ENCODE results near the gene TPST2. TPM values are rescaled to one million over a fixed set of nuclear protein-coding genes. Genes with fewer than 3 reads are reported as not detected.
A peak's percentile ranks its signal among the peaks of the same experiment; 100 is the strongest.

The TPST2 gene
- total RNA-seq, 1 donor from 2014 or later = 26.2 TPM

DNA sequence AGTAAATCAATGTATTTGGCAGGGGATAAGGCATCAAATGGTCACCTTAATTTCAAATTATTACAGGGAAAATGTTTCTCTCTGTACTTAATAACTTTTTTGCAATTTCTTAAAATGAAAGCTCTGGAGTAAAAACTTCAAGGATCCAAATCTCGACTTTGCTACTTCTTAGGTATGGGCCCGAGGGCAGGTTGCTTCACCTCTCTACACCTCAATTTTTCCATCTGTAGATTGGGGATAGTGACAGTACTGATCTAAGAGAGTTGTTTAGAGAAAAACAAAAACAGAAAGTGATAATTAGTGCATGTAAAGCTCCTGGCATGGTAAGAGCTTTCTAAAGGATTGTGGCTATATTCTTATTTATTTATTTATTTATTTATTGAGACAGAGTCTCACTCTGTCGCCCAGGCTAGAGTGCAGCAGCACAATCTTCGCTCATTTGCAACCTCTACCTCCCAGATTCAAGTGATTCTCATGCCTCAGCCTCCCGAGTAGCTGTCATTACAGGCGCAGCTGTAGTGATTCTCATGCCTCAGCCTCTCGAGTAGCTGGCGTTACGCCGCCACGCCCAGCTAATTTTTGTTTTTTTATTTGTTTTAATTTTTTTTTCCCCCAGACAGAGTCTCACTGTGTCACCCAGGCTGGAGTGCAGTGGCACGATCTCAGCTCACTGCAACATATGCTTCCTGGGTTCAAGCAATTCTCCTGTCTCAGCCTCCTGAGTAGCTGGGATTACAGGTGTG, 75.3 kb downstream of the TPST2 start:
- TF ChIP-seq CTCF (IDR thresholded peaks at IDR 0.05; ENCODE audit: insufficient read depth, low read length, poor library complexity, severe bottlenecking) = no peak
- no peaks in the 10 kb centered on the region for H3K27me3 ChIP-seq (ENCODE audit: control insufficient read depth, insufficient read depth, low read length)
- no peaks in the 10 kb centered on the region for H3K36me3 ChIP-seq (ENCODE audit: control insufficient read depth, insufficient read depth, low read length)
- no peak for DNase-seq (ENCODE audit: low read depth)
- H3K4me3 ChIP-seq (ENCODE audit: low read depth, low read length) = no peak overlapping the region

DNA sequence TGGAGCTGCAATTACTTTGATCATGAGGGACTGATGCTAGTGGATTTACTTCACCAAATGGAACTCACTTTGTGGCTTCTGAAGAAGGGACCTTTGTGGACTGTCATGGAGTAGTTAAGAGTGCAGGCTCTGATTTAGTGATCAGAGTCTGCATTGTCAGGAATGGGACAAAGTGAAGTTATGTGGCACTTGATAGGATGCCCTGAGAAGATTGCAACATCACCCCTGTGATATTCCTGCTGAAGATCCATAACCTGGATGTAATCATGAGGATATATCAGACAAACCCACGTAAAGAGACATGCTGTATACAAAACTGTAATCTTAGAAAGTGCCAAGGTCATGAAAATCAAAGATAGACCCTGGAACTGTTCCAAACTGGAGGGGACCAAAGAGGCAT, 76.1 kb downstream of the TPST2 start:
- TF ChIP-seq CTCF (IDR thresholded peaks at IDR 0.05; ENCODE audit: insufficient read depth, low read length, poor library complexity, severe bottlenecking) = no peak
- Histone ChIP-seq H3K4me3 (ENCODE audit: low read depth, low read length) (no peak overlapping the region), H3K36me3 (ENCODE audit: control insufficient read depth, insufficient read depth, low read length) (no peaks in the 10 kb centered on the region), H3K27me3 (ENCODE audit: control insufficient read depth, insufficient read depth, low read length) (no peaks in the 10 kb centered on the region)
- DNase-seq (ENCODE audit: low read depth) = no peak

DNA sequence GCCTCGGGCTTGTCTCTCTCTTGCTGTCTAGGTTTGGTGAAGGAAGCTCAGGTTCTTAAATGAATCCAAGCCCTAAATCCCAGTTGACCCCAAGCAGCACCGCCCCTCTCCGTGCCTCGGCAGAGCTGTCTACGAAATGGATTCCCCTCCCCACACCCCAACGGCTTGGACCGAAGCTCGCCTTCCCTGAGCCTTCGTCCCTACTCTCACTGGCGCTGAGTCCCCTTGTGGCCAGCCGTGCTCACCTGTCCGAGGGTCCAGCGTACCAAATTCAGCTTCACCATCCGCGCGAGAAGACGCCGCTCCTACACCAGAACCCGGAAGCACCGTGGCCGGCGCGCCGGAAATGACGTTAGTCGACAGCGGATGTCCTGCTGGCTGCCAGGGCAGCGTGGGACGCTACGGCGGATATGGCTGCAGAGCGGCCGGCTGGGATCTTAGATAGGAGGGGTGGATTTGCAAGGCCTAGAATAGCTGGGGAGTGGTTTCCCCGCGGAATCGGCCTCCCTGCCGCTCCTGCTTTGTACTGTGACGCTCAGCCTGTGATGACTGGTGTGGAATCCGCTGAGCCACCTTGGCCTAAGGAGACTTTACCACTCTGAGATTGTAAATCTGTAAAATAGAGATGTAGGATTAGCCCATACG, 77.7 kb downstream of the TPST2 start, which contains the start of gene TFIP11:
TFIP11 (minus strand) TSS at position 325 of the 645 bp plus-strand sequence. CDS start 2,201 bp downstream, outside the sequence.
- peak; percentile 7 for TF ChIP-seq CTCF (IDR thresholded peaks at IDR 0.05; ENCODE audit: insufficient read depth, low read length, poor library complexity, severe bottlenecking)

GRCh38 chr22:26508148-26508547, 81.8 kb downstream of the TPST2 start:
- Histone ChIP-seq H3K36me3 (ENCODE audit: control insufficient read depth, insufficient read depth, low read length) (peaks cover 2% of the 10 kb centered on the region), H3K27me3 (ENCODE audit: control insufficient read depth, insufficient read depth, low read length) (no peaks in the 10 kb centered on the region), H3K4me3 (ENCODE audit: low read depth, low read length) (no peak overlapping the region)
- no peak for DNase-seq (ENCODE audit: low read depth)
- no peak for TF ChIP-seq CTCF (IDR thresholded peaks at IDR 0.05; ENCODE audit: insufficient read depth, low read length, poor library complexity, severe bottlenecking)

More for the DNA sequence above, 77.7 kb downstream of the TPST2 start, which contains the start of gene TFIP11:
- DNase-seq (ENCODE audit: low read depth) = peak; percentile 70
- Histone ChIP-seq H3K36me3 (ENCODE audit: control insufficient read depth, insufficient read depth, low read length) (no peaks in the 10 kb centered on the region), H3K27me3 (ENCODE audit: control insufficient read depth, insufficient read depth, low read length) (no peaks in the 10 kb centered on the region), H3K4me3 (ENCODE audit: low read depth, low read length) (peak within 1 kb of the TSS; percentile 94)

- Histone ChIP-seq H3K27me3 (ENCODE audit: control insufficient read depth, insufficient read depth, low read length) (no peaks in the 10 kb centered on the region), H3K4me3 (ENCODE audit: low read depth, low read length) (no peak overlapping the region), H3K36me3 (ENCODE audit: control insufficient read depth, insufficient read depth, low read length) (peaks cover 4% of the 10 kb centered on the region)
- no peak for DNase-seq (ENCODE audit: low read depth)
- TF ChIP-seq CTCF (IDR thresholded peaks at IDR 0.05; ENCODE audit: insufficient read depth, low read length, poor library complexity, severe bottlenecking) = no peak
Measured at GRCh38 chr22:26503758-26504157, 86.2 kb downstream of the TPST2 start.
